ACC112 (cell line): ENCODE results near the gene LPIN3.

Experiments
- H2AFZ ChIP-seq: fragments of 200-600 bp; sonication (generic); one replicate; pipeline ENCODE4 v1.6.0; 2017; ENCODE audit warnings: antibody characterized with exemption, low read length; ENCODE audit not compliant: unreplicated experiment
- H3K27ac ChIP-seq: fragments of 200-600 bp; sonication (generic); 2 replicates; pipeline ENCODE4 v1.5.1; 2014; ENCODE audit warnings: low read depth, mild to moderate bottlenecking, antibody characterized with exemption, low read length, moderate library complexity
- H3K27me3 ChIP-seq: fragments of 200-600 bp; sonication (generic); 2 replicates; pipeline ENCODE4 v1.6.1; 2014; ENCODE audit warnings: mild to moderate bottlenecking, antibody characterized with exemption, low read length, moderate library complexity, mixed read lengths; ENCODE audit not compliant: insufficient read depth
- H3K36me3 ChIP-seq: fragments of 200-600 bp; sonication (generic); 2 replicates; pipeline ENCODE4 v1.6.1; 2016; ENCODE audit warnings: mild to moderate bottlenecking, antibody characterized with exemption, low read length, moderate library complexity, mixed read lengths; ENCODE audit not compliant: insufficient read depth
- H3K4me1 ChIP-seq: fragments of 200-600 bp; sonication (generic); one replicate; pipeline ENCODE4 v1.6.1; 2016; ENCODE audit warnings: low read length, mixed read lengths; ENCODE audit not compliant: insufficient read depth, unreplicated experiment, control insufficient read depth
- H3K4me3 ChIP-seq: fragments of 200-600 bp; sonication (generic); 2 replicates; pipeline ENCODE4 v1.5.1; 2014; ENCODE audit warnings: mild to moderate bottlenecking, low read depth, low read length
- H3K79me2 ChIP-seq: fragments of 200-600 bp; sonication (generic); one replicate; pipeline ENCODE4 v1.6.0; 2016; ENCODE audit warnings: low read length; ENCODE audit not compliant: control insufficient read depth, unreplicated experiment, insufficient read depth

Gene LPIN3

GRCh38 chr20:41367956-41368355, 27.3 kb downstream of the LPIN3 start:
- H3K27me3 ChIP-seq, result peaks cover 37% of the 10 kb centered on the region
- no peaks in the 10 kb centered on the region for H3K4me1 ChIP-seq
- no peak overlapping the region for H3K27ac ChIP-seq
- H3K36me3 ChIP-seq, result no peaks in the 10 kb centered on the region
- H3K4me3 ChIP-seq, result no peak overlapping the region
- no peaks in the 10 kb centered on the region for H3K79me2 ChIP-seq
- no peak overlapping the region for H2AFZ ChIP-seq

DNA sequence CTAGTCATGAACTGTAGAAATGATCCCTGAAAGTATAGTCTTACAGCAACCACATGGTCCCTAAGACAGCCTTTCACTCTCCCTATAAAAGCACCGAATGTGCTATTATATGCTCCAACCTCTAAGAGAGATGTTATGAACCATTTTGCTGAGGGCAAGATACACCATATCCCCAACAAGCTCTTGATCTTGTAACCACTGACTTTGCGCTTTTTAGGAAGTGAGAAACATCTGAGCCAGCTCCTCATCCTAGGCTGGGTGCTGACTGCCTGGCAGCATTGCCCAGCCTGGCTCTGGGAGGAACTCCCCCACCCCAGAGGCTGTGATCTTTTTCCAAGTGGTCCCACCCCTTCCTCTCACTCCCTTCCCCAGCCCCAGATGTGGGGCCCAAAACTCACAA, 29.1 kb downstream of the LPIN3 start:
- no peaks in the 10 kb centered on the region for H3K79me2 ChIP-seq
- no peaks in the 10 kb centered on the region for H3K4me1 ChIP-seq
- no peak overlapping the region for H3K27ac ChIP-seq
- no peaks in the 10 kb centered on the region for H3K36me3 ChIP-seq
- peaks cover 37% of the 10 kb centered on the region for H3K27me3 ChIP-seq
- no peak overlapping the region for H2AFZ ChIP-seq
- no peak overlapping the region for H3K4me3 ChIP-seq

GRCh38 chr20:41370176-41370575, 29.6 kb downstream of the LPIN3 start:
- no peaks in the 10 kb centered on the region for H3K36me3 ChIP-seq
- H3K79me2 ChIP-seq, result no peaks in the 10 kb centered on the region
- no peak overlapping the region for H3K27ac ChIP-seq
- no peak overlapping the region for H2AFZ ChIP-seq
- H3K27me3 ChIP-seq, result peaks cover 34% of the 10 kb centered on the region
- H3K4me3 ChIP-seq, result no peak overlapping the region
- no peaks in the 10 kb centered on the region for H3K4me1 ChIP-seq

- Histone ChIP-seq H3K27ac (no peak overlapping the region), H3K27me3 (peaks cover 28% of the 10 kb centered on the region), H3K36me3 (no peaks in the 10 kb centered on the region), H3K4me3 (no peak overlapping the region), H2AFZ (no peak overlapping the region), H3K4me1 (no peaks in the 10 kb centered on the region), H3K79me2 (no peaks in the 10 kb centered on the region)
These were observed 30.8 kb downstream of the LPIN3 start for GRCh38 chr20:41371371-41371770.

DNA sequence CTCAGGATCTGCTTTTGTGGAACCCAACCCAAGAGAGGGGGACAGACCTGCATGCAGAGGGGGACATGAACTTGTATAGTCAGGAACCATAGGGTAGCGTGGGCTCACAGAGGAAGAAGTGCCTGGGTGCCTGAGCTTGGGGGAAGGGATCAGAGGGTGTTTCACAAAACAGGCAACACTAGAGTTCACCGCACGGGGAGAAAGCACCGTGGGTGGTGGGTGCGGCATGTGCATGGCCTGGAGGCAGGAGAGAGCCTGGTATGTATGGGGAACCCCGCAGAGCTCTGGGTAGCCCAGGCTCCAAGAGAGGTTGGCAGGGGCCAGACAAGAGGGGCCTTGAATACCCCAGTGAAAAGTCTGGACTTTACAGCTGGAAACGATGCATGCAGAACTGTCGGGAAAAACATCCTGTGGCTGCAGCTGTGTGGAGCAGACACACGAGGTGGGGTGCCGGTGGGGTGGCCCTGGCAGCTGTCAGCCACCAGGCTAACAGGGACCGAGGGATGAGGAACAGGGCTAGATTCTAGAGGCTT, 32.7 kb downstream of the LPIN3 start:
- Histone ChIP-seq H3K4me1 (no peaks in the 10 kb centered on the region), H3K4me3 (no peak overlapping the region)

DNA sequence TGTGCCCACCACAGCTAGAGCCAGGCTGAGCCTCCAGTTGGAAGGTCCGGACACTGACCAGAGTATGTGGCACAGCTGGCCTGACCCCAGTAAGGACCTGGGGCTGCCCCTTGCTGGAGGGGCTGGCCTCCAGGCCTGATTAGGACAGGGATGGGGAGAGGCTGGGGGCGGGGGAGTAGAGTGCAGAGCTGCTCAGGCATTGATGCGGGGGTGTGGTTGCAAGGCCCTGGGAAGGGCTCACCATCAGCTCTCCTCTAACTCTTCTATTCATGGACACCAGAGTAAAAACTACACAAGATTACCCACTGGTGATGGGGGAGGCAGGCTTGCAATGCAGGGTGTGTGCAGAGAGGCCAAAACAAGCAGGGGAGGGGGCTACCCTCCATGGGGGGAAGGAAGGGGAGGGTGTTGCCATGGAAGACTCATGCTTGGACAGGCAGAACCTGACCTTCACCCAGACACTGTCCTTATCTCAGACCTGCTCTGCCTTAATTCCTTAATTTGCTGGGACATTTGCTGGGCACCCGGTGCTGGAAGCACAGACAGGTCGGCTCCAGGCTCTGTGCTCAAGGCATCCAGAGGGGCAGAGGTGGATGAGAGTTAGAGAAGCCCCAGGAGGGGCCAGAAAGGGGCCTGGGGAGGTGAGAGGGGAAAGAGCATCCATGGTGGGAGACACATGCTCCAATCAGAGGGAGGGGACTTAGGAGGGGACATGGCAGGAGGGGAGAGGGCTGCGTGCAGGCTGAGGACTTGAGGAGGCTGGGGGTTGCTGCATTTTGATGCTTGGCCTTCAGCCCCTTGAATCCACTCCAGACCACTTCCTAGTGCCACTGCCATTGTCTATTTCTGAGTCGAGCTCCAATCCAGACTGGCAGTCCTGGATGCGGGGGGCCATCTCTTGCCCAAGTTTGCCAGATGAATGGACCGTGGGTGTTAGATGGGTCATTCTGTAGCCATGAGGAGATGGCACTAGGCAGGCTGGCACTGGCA, 33.6 kb downstream of the LPIN3 start:
- Histone ChIP-seq H3K27ac (no peak overlapping the region), H3K79me2 (no peaks in the 10 kb centered on the region), H3K4me3 (no peak overlapping the region), H3K27me3 (peaks cover 10% of the 10 kb centered on the region), H3K4me1 (no peaks in the 10 kb centered on the region), H2AFZ (no peak overlapping the region), H3K36me3 (no peaks in the 10 kb centered on the region)

More for the DNA sequence above, 32.7 kb downstream of the LPIN3 start:
- Histone ChIP-seq H2AFZ (no peak overlapping the region), H3K27ac (no peak overlapping the region), H3K36me3 (no peaks in the 10 kb centered on the region), H3K79me2 (no peaks in the 10 kb centered on the region), H3K27me3 (peaks cover 13% of the 10 kb centered on the region)

GRCh38 chr20:41375846-41376245, 35.2 kb downstream of the LPIN3 start:
- Histone ChIP-seq H3K4me1 (no peaks in the 10 kb centered on the region), H3K4me3 (no peak overlapping the region), H2AFZ (no peak overlapping the region), H3K27ac (no peak overlapping the region), H3K36me3 (no peaks in the 10 kb centered on the region), H3K79me2 (no peaks in the 10 kb centered on the region), H3K27me3 (peaks cover 8% of the 10 kb centered on the region; the same call in 1 of the 2 replicates)

DNA sequence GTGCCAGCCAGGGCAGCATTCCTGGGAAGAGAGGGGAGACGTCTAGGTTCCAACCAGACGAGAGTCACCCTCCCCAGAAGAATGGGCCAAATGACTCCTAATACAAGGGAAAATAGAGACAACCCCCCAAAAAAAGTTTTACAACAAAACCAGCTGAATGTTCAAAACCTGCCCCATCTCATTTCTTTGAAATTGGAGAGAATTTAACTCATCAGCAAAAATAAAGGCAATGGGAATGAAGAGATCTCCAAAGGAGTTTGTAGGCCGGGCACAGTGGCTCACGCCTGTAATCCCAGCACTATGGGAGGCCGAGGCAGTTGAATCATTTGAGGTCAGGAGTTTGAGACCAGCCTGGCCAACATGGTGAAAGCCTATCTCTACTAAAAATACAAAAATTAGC, 35.7 kb downstream of the LPIN3 start:
- no peak overlapping the region for H3K4me3 ChIP-seq
- no peak overlapping the region for H2AFZ ChIP-seq
- no peaks in the 10 kb centered on the region for H3K79me2 ChIP-seq
- peaks cover 12% of the 10 kb centered on the region; the same call in 1 of the 2 replicates for H3K27me3 ChIP-seq
- no peak overlapping the region for H3K27ac ChIP-seq
- H3K36me3 ChIP-seq, result no peaks in the 10 kb centered on the region
- H3K4me1 ChIP-seq, result no peaks in the 10 kb centered on the region

DNA sequence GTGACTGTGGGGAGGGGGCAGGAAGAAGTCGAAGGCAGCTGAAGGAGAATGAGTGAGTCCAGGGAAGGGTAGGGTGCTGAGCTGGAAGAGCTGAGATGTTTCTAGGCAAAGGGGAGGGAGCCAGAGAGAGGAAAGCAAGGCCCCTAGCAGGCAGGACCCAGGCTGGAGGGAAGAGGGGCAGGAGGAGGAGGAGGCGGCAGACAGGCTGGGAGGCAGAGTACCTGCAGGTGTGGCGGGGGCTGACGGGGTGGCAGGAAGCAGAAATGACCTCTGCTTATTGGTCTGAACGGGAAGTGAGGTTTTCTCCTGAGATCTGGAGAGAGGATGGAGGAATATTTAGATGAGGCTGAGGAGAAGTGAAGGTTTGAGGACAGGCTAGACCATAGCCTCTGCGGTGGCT, 36.7 kb downstream of the LPIN3 start:
- H3K4me3 ChIP-seq, result no peak overlapping the region
- H3K36me3 ChIP-seq, result no peaks in the 10 kb centered on the region
- peaks cover 11% of the 10 kb centered on the region; the same call in 1 of the 2 replicates for H3K27me3 ChIP-seq
- H2AFZ ChIP-seq, result no peak overlapping the region
- no peaks in the 10 kb centered on the region for H3K79me2 ChIP-seq
- H3K27ac ChIP-seq, result no peak overlapping the region
- no peaks in the 10 kb centered on the region for H3K4me1 ChIP-seq

DNA sequence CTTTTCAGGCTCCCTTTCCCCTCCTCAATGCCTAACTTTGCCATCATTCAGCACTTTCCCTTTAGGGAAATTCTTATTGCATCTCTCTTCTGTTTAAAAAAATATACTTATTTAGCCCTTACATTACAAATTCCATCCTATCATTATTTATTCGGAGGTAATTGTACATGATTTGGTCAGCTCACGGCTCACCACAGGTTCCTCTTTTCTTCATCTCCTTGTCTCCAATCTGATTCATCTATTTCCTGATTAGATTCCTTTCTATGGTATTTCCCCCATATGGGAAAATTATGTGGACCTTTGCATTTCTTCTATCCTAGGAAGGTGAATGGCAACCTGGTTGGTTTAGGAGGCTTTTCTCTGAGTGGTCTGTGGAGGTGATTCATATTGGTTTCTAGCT, 38.9 kb downstream of the LPIN3 start:
- H2AFZ ChIP-seq, result no peak overlapping the region
- H3K27ac ChIP-seq, result no peak overlapping the region
- no peaks in the 10 kb centered on the region for H3K79me2 ChIP-seq
- H3K27me3 ChIP-seq, result peaks cover 8% of the 10 kb centered on the region; the same call in 1 of the 2 replicates
- no peaks in the 10 kb centered on the region for H3K4me1 ChIP-seq
- H3K36me3 ChIP-seq, result no peaks in the 10 kb centered on the region
- H3K4me3 ChIP-seq, result no peak overlapping the region
